HEK293 (cell line): ENCODE results near the gene LRRC26.

Source experiments
- CTCF ChIP-seq: fragments of 450-650 bp; formaldehyde crosslinking; IDR thresholded peaks from 2 replicates; pipeline ENCODE4 v1.5.1; 2016; ENCODE audit warnings: missing biosample characterization, missing genetic modification characterization
- ZIC2 ChIP-seq: fragments of 450-650 bp; formaldehyde crosslinking; IDR thresholded peaks from 2 replicates; pipeline ENCODE4 v1.5.1; 2016; ENCODE audit warnings: missing biosample characterization, missing genetic modification characterization
- ZNF280D ChIP-seq: fragments of 450-650 bp; formaldehyde crosslinking; IDR thresholded peaks from 2 replicates; pipeline ENCODE4 v1.5.1; 2016; ENCODE audit warnings: missing biosample characterization, missing genetic modification characterization
- ZNF548 ChIP-seq: fragments of 450-650 bp; formaldehyde crosslinking; IDR thresholded peaks from 2 replicates; pipeline ENCODE4 v1.5.1; 2016; ENCODE audit warnings: missing biosample characterization, missing genetic modification characterization

GRCh38 chr9:137130176-137130755 is 39.6 kb downstream of the LRRC26 start:
- TF ChIP-seq CTCF (tag by site-specific recombination) (no peak), ZNF548 (no peak), ZNF280D (tag by site-specific recombination) (no peak), ZIC2 (tag by site-specific recombination) (no peak)
